DOHH2 (cell line): Measurements from ENCODE around the gene PDZD4.

Experiments used
- H3F3A ChIP-seq: fragments of 200-600 bp; sonication (generic), shearing (Covaris generic); 2 replicates; pipeline ENCODE4 v1.6.0; 2016; ENCODE audit warnings: antibody characterized with exemption, mild to moderate bottlenecking; ENCODE audit not compliant: control insufficient read depth, insufficient read depth
- H3K27ac ChIP-seq: fragments of 200-600 bp; sonication (generic); 2 replicates; pipeline ENCODE4 v1.5.1; 2014; ENCODE audit warnings: low read depth, mild to moderate bottlenecking, low read length, moderate library complexity
- H3K27me3 ChIP-seq: fragments of 200-600 bp; sonication (generic); 2 replicates; pipeline ENCODE4 v1.6.1; 2014; ENCODE audit warnings: mild to moderate bottlenecking, low read length, mixed read lengths; ENCODE audit not compliant: control insufficient read depth
- H3K36me3 ChIP-seq: fragments of 200-600 bp; sonication (generic); 2 replicates; pipeline ENCODE4 v1.6.1; 2014; ENCODE audit warnings: mild to moderate bottlenecking, low read length, moderate library complexity, mixed read lengths; ENCODE audit not compliant: control insufficient read depth
- H3K4me1 ChIP-seq: fragments of 200-600 bp; sonication (generic); 2 replicates; pipeline ENCODE4 v1.6.1; 2014; ENCODE audit warnings: mild to moderate bottlenecking, low read length, mixed read lengths; ENCODE audit not compliant: control insufficient read depth
- H3K4me2 ChIP-seq: fragments of 200-600 bp; sonication (generic); 2 replicates; pipeline ENCODE4 v1.6.0; 2014; ENCODE audit warnings: mild to moderate bottlenecking, low read length, moderate library complexity
- H3K4me3 ChIP-seq: fragments of 200-600 bp; sonication (generic); 2 replicates; pipeline ENCODE4 v1.5.1; 2014; ENCODE audit warnings: mild to moderate bottlenecking, low read length, mixed read lengths
- H3K79me2 ChIP-seq: fragments of 200-600 bp; sonication (generic); 2 replicates; pipeline ENCODE4 v1.6.1; 2014; ENCODE audit warnings: mild to moderate bottlenecking, low read length, mixed read lengths; ENCODE audit not compliant: control insufficient read depth
- H3K9me2 ChIP-seq: fragments of 200-600 bp; sonication (generic); replicated peaks from 2 replicates; pipeline ENCODE4 v1.6.1; 2014; ENCODE audit warnings: mild to moderate bottlenecking, low read length, mixed read lengths; ENCODE audit not compliant: control insufficient read depth
- H3K9me3 ChIP-seq: fragments of 200-600 bp; sonication (generic); 2 replicates; pipeline ENCODE4 v1.6.1; 2014; ENCODE audit warnings: antibody characterized with exemption, low read length, mixed read lengths; ENCODE audit not compliant: control insufficient read depth, insufficient read depth
- H4K20me1 ChIP-seq: fragments of 200-600 bp; sonication (generic); 2 replicates; pipeline ENCODE4 v1.6.0; 2014; ENCODE audit warnings: low read depth, mild to moderate bottlenecking, antibody characterized with exemption, low read length, moderate library complexity; ENCODE audit not compliant: control insufficient read depth, insufficient read depth
- EZH2phosphoT487 ChIP-seq: fragments of 200-600 bp; sonication (generic); IDR thresholded peaks from 2 replicates; pipeline ENCODE4 v1.6.1; 2017; ENCODE audit warnings: borderline replicate concordance, mild to moderate bottlenecking, antibody characterized with exemption, low read length, moderate library complexity, mixed read lengths
- TF ChIP-seq, protein P1 (sequence below): fragments of 200-600 bp; sonication (generic); IDR thresholded peaks from one replicate; pipeline ENCODE4 v1.5.1; 2014; ENCODE audit warnings: antibody characterized with exemption, mild to moderate bottlenecking, low read depth, low read length; ENCODE audit not compliant: poor library complexity, severe bottlenecking

The PDZD4 gene

DNA sequence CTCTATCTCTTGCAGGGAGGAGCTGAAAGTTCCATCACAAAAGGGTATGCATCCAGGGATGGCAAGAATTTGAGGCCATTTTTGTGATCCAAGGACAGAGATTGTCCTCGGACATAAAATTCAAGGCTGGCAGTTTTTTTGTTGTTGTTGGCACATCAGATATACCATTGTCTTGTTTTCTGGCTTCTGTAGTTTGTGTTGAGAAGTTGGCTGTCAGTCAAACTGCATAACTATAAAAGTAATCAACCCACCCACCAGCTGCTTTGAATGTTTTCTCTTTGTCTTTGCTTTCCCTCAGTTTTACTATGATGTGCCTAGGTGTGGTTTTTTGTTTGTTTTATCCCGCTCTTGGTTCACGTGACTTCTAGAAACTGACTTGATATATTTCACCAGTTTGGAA lies 21.6 kb upstream of the PDZD4 start:
- no peaks in the 10 kb centered on the region; the same call in none of the 2 replicates for H3K27me3 ChIP-seq
- TF ChIP-seq EZH2phosphoT487 = no peak
- TF ChIP-seq, protein P1, sequence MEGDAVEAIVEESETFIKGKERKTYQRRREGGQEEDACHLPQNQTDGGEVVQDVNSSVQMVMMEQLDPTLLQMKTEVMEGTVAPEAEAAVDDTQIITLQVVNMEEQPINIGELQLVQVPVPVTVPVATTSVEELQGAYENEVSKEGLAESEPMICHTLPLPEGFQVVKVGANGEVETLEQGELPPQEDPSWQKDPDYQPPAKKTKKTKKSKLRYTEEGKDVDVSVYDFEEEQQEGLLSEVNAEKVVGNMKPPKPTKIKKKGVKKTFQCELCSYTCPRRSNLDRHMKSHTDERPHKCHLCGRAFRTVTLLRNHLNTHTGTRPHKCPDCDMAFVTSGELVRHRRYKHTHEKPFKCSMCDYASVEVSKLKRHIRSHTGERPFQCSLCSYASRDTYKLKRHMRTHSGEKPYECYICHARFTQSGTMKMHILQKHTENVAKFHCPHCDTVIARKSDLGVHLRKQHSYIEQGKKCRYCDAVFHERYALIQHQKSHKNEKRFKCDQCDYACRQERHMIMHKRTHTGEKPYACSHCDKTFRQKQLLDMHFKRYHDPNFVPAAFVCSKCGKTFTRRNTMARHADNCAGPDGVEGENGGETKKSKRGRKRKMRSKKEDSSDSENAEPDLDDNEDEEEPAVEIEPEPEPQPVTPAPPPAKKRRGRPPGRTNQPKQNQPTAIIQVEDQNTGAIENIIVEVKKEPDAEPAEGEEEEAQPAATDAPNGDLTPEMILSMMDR = no peak

GRCh38 chrX:153848325-153848724 lies 18.0 kb upstream of the PDZD4 start:
- Histone ChIP-seq H3K27ac (no peak overlapping the region), H3K79me2 (no peaks in the 10 kb centered on the region), H3K27me3 (peaks cover 19% of the 10 kb centered on the region), H3K4me3 (no peak overlapping the region), H3K36me3 (no peaks in the 10 kb centered on the region), H4K20me1 (no peaks in the 10 kb centered on the region), H3K9me2 (no peaks in the 10 kb centered on the region), H3K4me2 (no peak overlapping the region), H3F3A (no peaks in the 10 kb centered on the region), H3K4me1 (no peaks in the 10 kb centered on the region), H3K9me3 (no peaks in the 10 kb centered on the region)
- TF ChIP-seq, protein P1 = no peak
- no peak for TF ChIP-seq EZH2phosphoT487

More for the DNA sequence above, 21.6 kb upstream of the PDZD4 start:
- no peaks in the 10 kb centered on the region for H4K20me1 ChIP-seq
- H3K36me3 ChIP-seq = no peaks in the 10 kb centered on the region
- H3K9me3 ChIP-seq = no peaks in the 10 kb centered on the region
- H3F3A ChIP-seq = no peaks in the 10 kb centered on the region
- H3K27ac ChIP-seq = no peak overlapping the region
- no peaks in the 10 kb centered on the region for H3K9me2 ChIP-seq
- no peaks in the 10 kb centered on the region for H3K4me1 ChIP-seq
- no peak overlapping the region for H3K4me3 ChIP-seq
- H3K4me2 ChIP-seq = no peak overlapping the region
- no peaks in the 10 kb centered on the region for H3K79me2 ChIP-seq

GRCh38 chrX:153845842-153846241 lies 15.5 kb upstream of the PDZD4 start:
- H3F3A ChIP-seq = no peaks in the 10 kb centered on the region
- no peaks in the 10 kb centered on the region for H3K9me3 ChIP-seq
- peaks cover 21% of the 10 kb centered on the region for H3K27me3 ChIP-seq
- no peaks in the 10 kb centered on the region for H4K20me1 ChIP-seq
- H3K79me2 ChIP-seq = no peaks in the 10 kb centered on the region
- no peaks in the 10 kb centered on the region for H3K36me3 ChIP-seq
- no peak overlapping the region for H3K27ac ChIP-seq
- H3K4me1 ChIP-seq = no peaks in the 10 kb centered on the region
- no peak overlapping the region for H3K4me3 ChIP-seq
- no peak overlapping the region for H3K4me2 ChIP-seq
- no peaks in the 10 kb centered on the region for H3K9me2 ChIP-seq
- TF ChIP-seq, protein P1 = no peak
- no peak for TF ChIP-seq EZH2phosphoT487

GRCh38 chrX:153845195-153845594 lies 14.9 kb upstream of the PDZD4 start:
- TF ChIP-seq, protein P1 = no peak
- no peak for TF ChIP-seq EZH2phosphoT487
- Histone ChIP-seq H3K79me2 (no peaks in the 10 kb centered on the region), H3K4me2 (no peak overlapping the region), H3K4me3 (no peak overlapping the region), H3K9me2 (no peaks in the 10 kb centered on the region), H4K20me1 (no peaks in the 10 kb centered on the region), H3F3A (no peaks in the 10 kb centered on the region), H3K27ac (no peak overlapping the region), H3K27me3 (peaks cover 21% of the 10 kb centered on the region), H3K9me3 (no peaks in the 10 kb centered on the region), H3K4me1 (no peaks in the 10 kb centered on the region), H3K36me3 (no peaks in the 10 kb centered on the region)
